ENCODE data around the gene FNTB. TPM values are rescaled to one million over a fixed set of nuclear protein-coding genes. Genes with fewer than 3 reads are reported as not detected.
A peak's percentile ranks its signal among the peaks of the same experiment; 100 is the strongest.

FNTB gene
- total RNA-seq, 1 experiment from 2014 or later = 17.9 TPM

- no peak for DNase-seq (ENCODE audit: low read depth)
Measured at GRCh38 chr14:64952598-64953309, 33.9 kb upstream of the FNTB start.

- no peak for DNase-seq (ENCODE audit: low read depth)
Measured at GRCh38 chr14:64953310-64953654, 33.4 kb upstream of the FNTB start.

GRCh38 chr14:64953661-64954060 is 33.0 kb upstream of the FNTB start:
- no peak for DNase-seq (ENCODE audit: low read depth)

- no peak for DNase-seq (ENCODE audit: low read depth)
Measured at GRCh38 chr14:64954491-64955240, 32.0 kb upstream of the FNTB start.

- DNase-seq (ENCODE audit: low read depth) = no peak
Measured at GRCh38 chr14:64955297-64955696, 31.4 kb upstream of the FNTB start.

- DNase-seq (ENCODE audit: low read depth) = no peak
Measured at GRCh38 chr14:64956697-64957406, 29.8 kb upstream of the FNTB start.

GRCh38 chr14:64958201-64958600 is 28.5 kb upstream of the FNTB start:
- DNase-seq (ENCODE audit: low read depth) = no peak

GRCh38 chr14:64958743-64959142 is 28.0 kb upstream of the FNTB start:
- DNase-seq (ENCODE audit: low read depth) = no peak

GRCh38 chr14:64960762-64961276 is 25.9 kb upstream of the FNTB start:
- DNase-seq (ENCODE audit: low read depth) = no peak

GRCh38 chr14:64963611-64964010 is 23.1 kb upstream of the FNTB start:
- no peak for DNase-seq (ENCODE audit: low read depth)

GRCh38 chr14:64965356-64966000 is 21.2 kb upstream of the FNTB start:
- DNase-seq (ENCODE audit: low read depth) = no peak

GRCh38 chr14:64966976-64967375 is 19.7 kb upstream of the FNTB start:
- no peak for DNase-seq (ENCODE audit: low read depth)

GRCh38 chr14:64968167-64968566 is 18.5 kb upstream of the FNTB start:
- no peak for DNase-seq (ENCODE audit: low read depth)

- DNase-seq (ENCODE audit: low read depth) = no peak
Measured at GRCh38 chr14:64968651-64969050, 18.0 kb upstream of the FNTB start.

GRCh38 chr14:64970041-64970440 is 16.7 kb upstream of the FNTB start:
- no peak for DNase-seq (ENCODE audit: low read depth)

- DNase-seq (ENCODE audit: low read depth) = no peak
Measured at GRCh38 chr14:64970776-64971477, 15.8 kb upstream of the FNTB start.

- no peak for DNase-seq (ENCODE audit: low read depth)
Measured at GRCh38 chr14:64971491-64971942, 15.2 kb upstream of the FNTB start.

- peak; percentile 22 for DNase-seq (ENCODE audit: low read depth)
Measured at GRCh38 chr14:64971943-64972791, 14.5 kb upstream of the FNTB start, which contains the start of gene RAB15. RAB15 (minus strand) TSS chr14:64972336; CDS start chr14:64972076, 260 bp downstream.

GRCh38 chr14:64973026-64973442 is 13.7 kb upstream of the FNTB start:
- DNase-seq (ENCODE audit: low read depth) = no peak

- no peak for DNase-seq (ENCODE audit: low read depth)
Measured at GRCh38 chr14:64973826-64974225, 12.9 kb upstream of the FNTB start.
